Liver (tissue), 9 donors: ENCODE measurements around the gene PIEZO1. TPM values are rescaled to one million over a fixed set of nuclear protein-coding genes. Genes with fewer than 3 reads are reported as not detected.

Experiments
- DNase-seq: peaks from one replicate; pipeline ENCODE4 v3.0.0-alpha.2; 2017; ENCODE audit warnings: low spot score
- H3K27ac ChIP-seq, 2 donors: one replicate each; pipeline ENCODE4 v1.7.0; 2013; ENCODE audit warnings: inconsistent platforms in 2 of 2, low read length in 2 of 2, control low read depth in 1 of 2, low read depth in 1 of 2, mild to moderate bottlenecking in 1 of 2
- H3K27me3 ChIP-seq, 4 donors: one replicate each; pipeline versions ENCODE4 v1.6.1 to v1.7.0; 2013; ENCODE audit warnings: low read length in 3 of 4, inconsistent platforms in 1 of 4, mild to moderate bottlenecking in 1 of 4, moderate library complexity in 1 of 4; ENCODE audit not compliant: control insufficient read depth in 4 of 4, insufficient read depth in 4 of 4
- H3K36me3 ChIP-seq, 4 donors: one replicate each; pipeline versions ENCODE4 v1.6.1 to v1.7.0; 2013; ENCODE audit warnings: low read length in 3 of 4, mild to moderate bottlenecking in 3 of 4, low read depth in 1 of 4, moderate library complexity in 1 of 4; ENCODE audit not compliant: control insufficient read depth in 4 of 4, insufficient read depth in 3 of 4
- H3K4me1 ChIP-seq, 4 donors: one replicate each; pipeline versions ENCODE4 v1.6.1 to v1.7.0; 2013; ENCODE audit warnings: low read length in 3 of 4, mild to moderate bottlenecking in 3 of 4, moderate library complexity in 1 of 4; ENCODE audit not compliant: control insufficient read depth in 4 of 4, insufficient read depth in 4 of 4
- H3K4me3 ChIP-seq, 3 donors: one replicate each; pipeline versions ENCODE4 v1.6.1 to v1.7.0; 2013; ENCODE audit warnings: low read length in 3 of 3, control low read depth in 1 of 3, low read depth in 1 of 3, mild to moderate bottlenecking in 1 of 3
- H3K9ac ChIP-seq, 2 donors: one replicate each; pipeline ENCODE4 v1.7.0; 2013; ENCODE audit warnings: low read length in 2 of 2, mild to moderate bottlenecking in 2 of 2, moderate library complexity in 2 of 2, control low read depth in 1 of 2, low read depth in 1 of 2
- H3K9me3 ChIP-seq, 4 donors: one replicate each; pipeline versions ENCODE4 v1.6.1 to v1.7.0; 2013; ENCODE audit warnings: low read length in 3 of 4; ENCODE audit not compliant: control insufficient read depth in 4 of 4
- ATF3 ChIP-seq: IDR thresholded peaks from 2 replicates; pipeline ENCODE4 v1.6.1; 2016; ENCODE audit warnings: antibody characterized with exemption
- CTCF ChIP-seq: fragments of 150-350 bp; IDR thresholded peaks from 2 replicates; pipeline ENCODE4 v1.5.1; 2017; ENCODE audit warnings: improper control_type of control experiment, low read depth, low read length; ENCODE audit not compliant: missing input control
- EGR1 ChIP-seq, 2 donors: IDR thresholded peaks; 2 replicates each; pipeline ENCODE4 v1.6.1; 2016 to 2018; ENCODE audit warnings: antibody characterized with exemption in 2 of 2, low read depth in 2 of 2
- FOXA1 ChIP-seq: IDR thresholded peaks from 2 replicates; pipeline ENCODE4 v1.6.1; 2016; ENCODE audit warnings: antibody characterized with exemption
- FOXA2 ChIP-seq: IDR thresholded peaks from 2 replicates; pipeline ENCODE4 v1.6.1; 2016; ENCODE audit warnings: antibody characterized with exemption
- GABPA ChIP-seq, 2 donors: IDR thresholded peaks in 1 of 2; conservative IDR thresholded peaks in 1 of 2; 2 replicates each; pipeline ENCODE4 v1.6.1; 2016; ENCODE audit warnings: antibody characterized with exemption in 2 of 2, mild to moderate bottlenecking in 1 of 2, moderate library complexity in 1 of 2
- HNF4A ChIP-seq, 2 donors: conservative IDR thresholded peaks; 2 replicates each; pipeline ENCODE4 v1.6.1; 2016; ENCODE audit warnings: antibody characterized with exemption in 2 of 2, mild to moderate bottlenecking in 2 of 2
- HNF4G ChIP-seq: IDR thresholded peaks from 2 replicates; pipeline ENCODE4 v1.6.1; 2016; ENCODE audit warnings: antibody characterized with exemption
- JUND ChIP-seq, 2 donors: IDR thresholded peaks; 2 replicates each; pipeline ENCODE4 v1.6.1; 2016; ENCODE audit warnings: antibody characterized with exemption in 2 of 2
- MAX ChIP-seq: IDR thresholded peaks from 2 replicates; pipeline ENCODE4 v1.6.1; 2016; ENCODE audit warnings: antibody characterized with exemption
- NR2F2 ChIP-seq: IDR thresholded peaks from 2 replicates; pipeline ENCODE4 v1.6.1; 2016; ENCODE audit warnings: antibody characterized with exemption
- RAD21 ChIP-seq, 2 donors: IDR thresholded peaks; 2 replicates each; pipeline ENCODE4 v1.6.1; 2016; ENCODE audit warnings: antibody characterized with exemption in 2 of 2, mild to moderate bottlenecking in 2 of 2
- REST ChIP-seq: IDR thresholded peaks from 2 replicates; pipeline ENCODE4 v1.6.1; 2016; ENCODE audit warnings: antibody characterized with exemption, mild to moderate bottlenecking
- RXRA ChIP-seq, 2 donors: IDR thresholded peaks; 2 replicates each; pipeline ENCODE4 v1.6.1; 2017 to 2018; ENCODE audit warnings: antibody characterized with exemption in 2 of 2, mild to moderate bottlenecking in 1 of 2
- SP1 ChIP-seq: IDR thresholded peaks from 2 replicates; pipeline ENCODE4 v1.6.1; 2018; ENCODE audit warnings: antibody characterized with exemption, mild to moderate bottlenecking
- TAF1 ChIP-seq: conservative IDR thresholded peaks from 2 replicates; pipeline ENCODE4 v1.6.1; 2016; ENCODE audit warnings: antibody characterized with exemption, mild to moderate bottlenecking
- YY1 ChIP-seq: IDR thresholded peaks from 2 replicates; pipeline ENCODE4 v1.6.1; 2016; ENCODE audit warnings: antibody characterized with exemption, mild to moderate bottlenecking
- ZBTB33 ChIP-seq: IDR thresholded peaks from 2 replicates; pipeline ENCODE4 v1.6.1; 2016; ENCODE audit warnings: antibody characterized with exemption
- WGBS: extraction: QIAGEN DNeasy Blood & Tissue Kit; methylation state at CpG from one replicate; pipeline ENCODE4 v1.1.7; 2013; 5-methylcytosine and 5-hydroxymethylcytosine counted together
- polyA plus RNA-seq, 2 donors: library from polyadenylated mRNA; stranded (reverse) in 1 of 2; unstranded in 1 of 2; fragments of 200-250 nt in 1 of 2; fragments of >200 nt in 1 of 2; fragmentation: Nextera tagmentation in 1 of 2; extraction: Ambion mirVana in 1 of 2; gene quantifications; one replicate each; pipeline versions ENCODE4 v1.2.1 to v1.2.3, GENCODE V29; 2013 to 2015
- total RNA-seq, 2 donors: library from RNA; depleted of rRNA; stranded (reverse); fragments of >200 nt; gene quantifications; one replicate each; pipeline ENCODE4 v1.2.3, GENCODE V29; 2014
- donor health status: healthy.
- donor health status: healthy.
- donor health status: healthy.
- donor health status: healthy.
- donor health status: healthy.

The PIEZO1 gene
- total and polyA plus RNA-seq, 4 donors = 15.3 to 74.7 (median 59.2) TPM

GRCh38 chr16:88698646-88699045 is 86.4 kb downstream of the PIEZO1 start:
- Histone ChIP-seq H3K4me1 (peaks cover 0 to 16% (median 3%) of the 10 kb centered on the region in 4 donors), H3K4me3 (no peak overlapping the region), H3K9me3 (no peaks in the 10 kb centered on the region), H3K9ac (no peak overlapping the region), H3K27ac (no peak overlapping the region), H3K36me3 (peaks cover 2 to 15% (median 6%) of the 10 kb centered on the region in 4 donors), H3K27me3 (no peaks in the 10 kb centered on the region)
- DNase-seq = no peak
- TF ChIP-seq NR2F2 = no peak
- no peak for TF ChIP-seq ZBTB33
- no peak for TF ChIP-seq HNF4G
- TF ChIP-seq GABPA (IDR thresholded peaks at IDR 0.05 in 1 of 2, conservative IDR thresholded peaks at IDR 0.05 in 1 of 2) = no peak
- TF ChIP-seq RXRA (IDR thresholded peaks at IDR 0.05) = no peak
- no peak for TF ChIP-seq YY1
- no peak for TF ChIP-seq MAX
- no peak for TF ChIP-seq JUND (IDR thresholded peaks at IDR 0.05)
- no peak for TF ChIP-seq FOXA1
- TF ChIP-seq EGR1 (IDR thresholded peaks at IDR 0.05; ENCODE audit: low read depth in 2 of 2) = no peak
- TF ChIP-seq ATF3 = no peak
- TF ChIP-seq SP1 = no peak
- no peak for TF ChIP-seq FOXA2
- no peak for TF ChIP-seq HNF4A (conservative IDR thresholded peaks at IDR 0.05)
- no peak for TF ChIP-seq TAF1
- TF ChIP-seq CTCF = no peak
- no peak for TF ChIP-seq REST
- TF ChIP-seq RAD21 (IDR thresholded peaks at IDR 0.05) = no peak
- 96% methylated on average over 25 of the region's 25 CpGs for WGBS
